GM04503 (cell line): ENCODE measurements around the gene MAP6.
A peak's percentile ranks its signal among the peaks of the same experiment; 100 is the strongest.
"Not testable (repeated sequence)": the region's sequence is repeated elsewhere in the genome, so short reads cannot be mapped to it uniquely, and the experiment has no call there.

Experiments
- DNase-seq: peaks from one replicate; pipeline ENCODE4 v3.0.0-alpha.2; 2012; ENCODE audit warnings: low read depth

MAP6 gene

DNA sequence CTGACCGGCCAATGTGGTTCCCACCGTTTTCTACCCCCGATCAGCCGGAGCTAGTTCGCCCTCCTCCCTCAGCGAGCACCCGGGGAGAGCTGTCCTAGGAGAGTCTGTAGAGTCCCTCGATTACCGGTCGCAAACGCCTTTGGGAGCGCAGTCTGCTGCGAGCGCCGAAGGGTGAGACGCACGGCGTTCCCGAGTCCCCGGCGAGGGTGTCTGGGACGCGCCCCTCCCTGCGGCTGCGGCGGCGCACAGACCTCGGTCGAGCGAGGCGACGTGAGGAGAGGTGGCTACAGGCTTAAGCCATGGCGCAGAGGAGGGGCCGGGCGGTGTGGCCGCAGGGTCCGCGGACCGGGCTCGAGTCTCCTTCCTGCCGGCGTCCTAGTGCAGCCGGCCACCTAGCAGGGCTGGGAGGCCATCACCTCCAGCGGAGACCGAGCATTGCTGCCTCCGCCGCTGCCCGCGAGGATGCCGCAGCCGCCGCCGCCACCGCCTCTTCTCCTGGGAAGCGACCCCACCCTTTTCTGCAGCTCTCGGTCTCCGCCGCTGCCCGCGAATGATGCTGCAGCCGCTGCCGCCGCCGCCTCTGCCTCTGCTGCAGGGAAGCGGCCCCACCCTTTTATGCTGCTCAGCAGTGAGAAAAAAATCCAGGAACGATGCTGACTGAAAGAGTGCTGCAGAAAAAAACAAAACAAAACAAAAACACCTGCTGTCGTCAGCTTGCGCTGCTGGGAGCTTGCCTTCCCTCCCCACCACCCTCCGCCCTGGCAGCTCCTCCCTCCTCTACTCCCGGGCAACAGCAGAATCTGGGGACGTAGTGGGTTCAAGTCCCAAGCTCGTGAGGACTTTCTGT lies at the start of gene MAP6:
Gene MAP6, minus strand, starts transcription at position 588 of the 847 bp plus-strand sequence. CDS start 669 bp downstream, outside the sequence.
- DNase-seq: no peak

DNA sequence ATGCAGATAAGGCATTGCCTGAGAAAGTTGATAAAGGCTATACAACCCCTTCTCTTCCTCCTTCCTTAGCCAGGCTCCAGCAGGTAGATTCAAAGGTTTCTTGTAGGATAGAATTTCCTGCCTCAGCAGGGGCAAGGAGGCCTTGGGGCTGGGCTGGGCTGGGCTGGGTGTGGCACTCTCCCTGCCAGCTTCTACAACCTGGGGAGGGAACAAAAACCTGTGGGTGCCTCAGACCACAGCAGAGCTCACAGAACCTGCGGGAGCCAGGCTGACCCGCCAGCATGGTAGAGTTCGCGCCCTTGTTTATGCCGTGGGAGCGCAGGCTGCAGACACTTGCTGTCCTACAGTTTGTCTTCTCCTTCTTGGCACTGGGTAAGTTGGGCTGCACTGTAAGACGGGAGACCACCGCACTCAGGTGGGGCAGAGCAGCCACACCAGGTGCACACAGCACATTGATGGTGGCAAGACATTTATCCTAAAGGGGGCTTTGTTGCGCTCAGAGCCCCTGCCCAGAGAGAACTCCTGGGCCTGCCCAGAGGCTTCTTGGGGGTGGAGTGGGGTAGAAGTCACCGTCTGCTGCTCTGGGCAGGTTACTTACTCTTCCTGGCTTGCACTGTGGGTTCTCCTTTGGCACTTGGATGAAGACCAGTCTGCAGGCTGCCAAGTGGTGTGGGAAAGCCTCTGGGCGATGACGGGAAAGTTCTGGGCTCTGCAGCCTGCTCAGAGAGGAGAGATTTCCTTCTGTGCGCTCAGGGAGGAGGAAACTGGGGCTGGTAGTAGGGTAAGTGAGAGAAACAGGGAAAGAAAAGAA lies 49.0 kb upstream of the MAP6 start, which contains the start of gene MOGAT2:
Gene MOGAT2, plus strand, starts transcription at position 231 of the 811 bp plus-strand sequence. Its CDS starts 51 bp downstream, at position 282.
- DNase-seq: no peak

DNA sequence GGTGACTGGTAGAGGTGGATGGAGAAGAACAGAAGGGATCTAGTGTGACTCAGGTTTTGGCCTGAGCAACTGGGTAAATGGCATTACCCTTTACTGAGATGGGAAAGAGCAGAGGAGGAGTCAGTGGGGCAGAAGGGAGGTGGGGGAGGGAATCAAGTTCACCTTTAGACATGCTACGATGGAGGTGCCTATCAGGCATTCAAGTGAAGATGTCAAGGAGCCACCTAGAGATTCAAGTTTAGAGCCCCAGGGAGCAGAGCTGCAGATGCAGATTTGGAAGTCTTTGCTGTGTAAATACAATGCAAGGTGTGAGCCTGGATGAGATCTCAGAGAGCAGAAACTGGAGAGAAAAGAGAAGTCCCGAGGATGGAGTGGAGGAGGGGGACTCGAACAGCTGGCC lies 47.8 kb upstream of the MAP6 start:
- no peak for DNase-seq

DNA sequence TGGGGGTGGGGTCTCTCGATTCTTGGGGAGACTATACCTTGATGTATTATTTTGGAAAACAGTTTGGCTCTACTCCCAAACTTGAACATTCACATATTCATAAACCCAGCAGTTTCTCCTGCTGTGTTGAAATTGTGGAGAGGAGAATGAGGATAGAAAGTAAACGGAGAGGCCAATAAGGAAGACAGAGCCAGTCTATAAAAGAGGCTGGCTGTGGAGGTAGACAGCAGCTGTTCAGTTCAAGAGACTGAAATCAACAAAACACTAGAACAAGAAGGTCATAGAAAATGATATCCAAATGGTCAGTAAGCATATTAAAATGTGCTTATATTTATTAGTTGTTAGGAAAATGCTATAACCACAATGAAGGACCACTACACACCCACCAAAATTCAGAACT lies 46.9 kb upstream of the MAP6 start:
- DNase-seq: no peak

DNA sequence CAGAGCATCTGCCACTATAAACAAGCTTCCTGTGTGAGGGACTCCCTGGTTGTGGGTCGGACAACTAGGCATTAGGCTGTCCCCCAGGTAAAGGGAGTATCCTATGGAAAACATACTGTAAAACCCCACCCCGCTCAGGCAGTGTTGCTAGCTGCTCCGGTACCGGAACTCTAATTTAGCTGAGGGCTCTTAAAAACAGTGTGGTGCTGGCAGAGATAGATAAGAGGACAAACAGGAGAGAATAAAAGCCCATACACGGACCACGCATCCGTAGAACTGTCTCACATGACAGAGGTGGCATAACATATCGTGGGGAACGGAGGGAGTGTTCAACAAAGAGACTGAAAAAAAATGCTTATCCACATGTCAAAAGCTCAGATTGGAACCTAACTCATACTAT lies 45.4 kb upstream of the MAP6 start:
- no peak for DNase-seq

DNA sequence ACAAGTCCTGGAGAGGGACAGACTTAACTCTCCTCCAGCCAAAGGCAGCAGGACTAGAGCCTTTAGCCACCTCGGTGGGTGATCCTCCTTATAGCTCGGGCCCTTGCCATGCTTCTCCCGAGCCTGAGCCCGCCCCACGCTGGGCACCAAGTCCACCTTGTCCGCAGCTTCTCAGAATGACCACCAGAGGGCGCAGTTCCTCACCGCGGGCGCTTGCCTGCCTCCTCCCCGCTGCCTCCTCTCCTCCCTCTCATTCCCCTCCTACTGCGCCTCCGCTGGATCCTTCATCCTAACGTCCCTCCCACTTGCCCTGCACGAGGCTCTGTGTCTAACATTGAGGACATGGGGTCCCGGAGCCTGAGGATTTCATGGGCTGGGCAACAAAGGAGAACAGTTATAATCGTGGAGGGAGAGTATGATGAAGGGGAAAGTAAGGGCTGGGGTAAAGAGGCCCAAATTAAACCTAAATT lies 37.5 kb upstream of the MAP6 start:
- DNase-seq: peak; percentile 10

DNA sequence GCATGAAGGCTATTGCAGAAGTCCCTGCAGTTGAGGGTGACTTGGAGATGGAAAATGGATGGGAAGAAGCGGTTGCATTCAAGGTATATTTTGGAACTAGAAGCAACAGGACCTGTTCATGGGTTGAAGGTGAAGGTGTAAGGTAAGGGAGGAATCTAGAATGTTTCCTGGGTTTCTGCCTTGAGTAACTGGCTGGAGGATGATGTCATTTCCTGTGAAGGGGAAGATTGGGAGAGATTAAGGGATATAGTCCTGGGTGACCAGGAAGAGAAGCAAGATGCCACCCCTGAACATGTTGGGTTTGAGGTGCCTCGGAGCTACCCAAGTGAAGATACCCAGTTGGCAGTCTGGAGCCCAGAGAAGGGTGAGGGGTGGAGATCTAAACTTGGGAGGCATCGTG lies 36.7 kb upstream of the MAP6 start:
- DNase-seq: no peak

DNA sequence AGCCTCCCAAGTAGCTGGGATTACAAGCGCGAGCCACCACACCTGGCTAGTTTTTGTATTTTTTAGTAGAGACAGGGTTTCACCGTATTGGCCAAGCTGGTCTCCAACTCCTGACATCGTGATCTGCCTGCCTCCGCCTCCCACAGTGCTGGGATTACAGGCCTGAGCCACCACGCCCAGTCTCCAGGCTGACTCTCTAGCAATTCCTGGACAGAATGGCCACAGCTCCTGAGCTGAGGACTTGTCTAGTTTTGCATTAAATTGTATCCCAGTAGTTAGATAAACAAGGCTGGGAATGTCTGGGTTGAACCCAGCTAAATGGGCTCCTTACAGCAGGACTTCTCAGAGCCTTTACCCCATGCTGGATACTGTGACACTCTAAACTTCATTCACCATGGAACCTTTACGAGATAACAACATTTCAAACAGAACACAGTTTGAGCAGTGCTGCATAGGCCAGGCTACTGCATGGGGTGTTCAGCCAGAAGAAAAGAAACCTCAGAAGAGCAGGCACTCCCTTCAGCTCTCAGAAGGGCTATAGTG lies 34.9 kb upstream of the MAP6 start:
- no peak for DNase-seq

DNA sequence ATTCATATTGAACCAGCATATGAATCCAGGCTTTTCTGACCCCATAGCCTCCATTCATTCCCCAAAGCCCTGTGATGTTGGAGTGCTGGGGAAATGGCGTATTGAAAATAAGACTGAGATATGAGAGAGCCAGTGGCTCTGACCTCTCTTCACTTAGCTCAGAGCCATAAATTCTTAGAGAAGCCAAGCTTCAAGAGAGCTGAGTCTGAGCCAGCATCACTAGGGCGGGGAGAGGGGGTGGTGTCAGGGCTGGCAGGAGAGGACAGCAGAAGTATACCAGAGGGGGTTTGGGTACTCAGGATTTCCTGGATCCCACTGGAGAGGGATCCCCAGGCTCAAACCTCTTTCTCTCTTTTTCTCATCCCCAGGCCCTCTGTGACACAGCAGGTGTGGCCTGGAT lies 32.1 kb upstream of the MAP6 start:
- no peak for DNase-seq

DNA sequence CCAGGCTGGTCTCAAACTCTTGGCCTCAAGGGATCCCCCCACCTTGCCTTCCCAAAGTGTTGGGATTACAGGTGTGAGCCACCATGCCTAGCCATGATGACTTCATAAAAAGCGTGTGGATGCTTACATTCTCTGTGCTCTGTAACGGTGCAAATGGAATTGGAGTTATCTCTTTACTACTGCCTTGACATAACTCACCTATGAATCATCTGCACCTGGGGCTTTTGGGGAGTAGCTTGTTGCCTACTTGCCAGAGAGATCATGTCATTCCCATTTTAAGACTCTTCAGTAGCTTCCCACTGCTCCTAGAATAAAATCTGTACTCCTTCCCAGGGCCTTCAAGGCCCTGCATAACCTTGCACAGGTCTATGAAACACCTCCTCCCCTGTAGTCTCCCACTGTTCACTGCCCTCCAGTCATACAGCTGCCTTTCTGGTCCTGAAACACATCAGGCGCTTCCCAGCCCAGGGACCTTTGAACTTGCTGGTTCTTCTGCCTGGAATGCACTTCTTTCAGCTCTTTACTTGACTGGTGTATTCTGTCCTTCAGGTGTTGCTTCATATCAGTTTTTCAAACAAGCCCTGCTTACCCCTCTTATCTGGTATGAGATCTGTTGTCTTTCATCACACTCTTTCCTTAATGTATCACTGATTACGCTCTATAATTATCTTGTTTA lies 29.2 kb upstream of the MAP6 start:
- no peak for DNase-seq

DNA sequence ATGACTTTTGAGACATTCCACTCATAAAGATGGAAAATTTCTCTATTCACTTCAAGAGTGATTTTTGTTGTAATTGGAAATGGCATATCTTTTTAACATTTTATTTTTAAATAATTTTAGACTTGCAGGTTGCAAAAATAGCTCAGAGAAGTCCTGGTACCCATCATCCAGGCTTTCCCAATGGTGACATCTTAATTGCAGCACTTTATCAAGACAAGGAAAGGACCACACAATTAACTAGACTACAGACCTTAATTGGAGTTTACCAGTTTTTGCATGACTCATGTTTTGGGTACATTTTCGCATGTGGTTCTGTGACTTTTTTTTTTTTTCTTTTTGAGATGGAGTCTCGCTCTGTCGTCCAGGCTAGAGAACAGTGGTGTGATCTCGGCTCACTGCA lies 23.0 kb upstream of the MAP6 start:
- no peak for DNase-seq

DNA sequence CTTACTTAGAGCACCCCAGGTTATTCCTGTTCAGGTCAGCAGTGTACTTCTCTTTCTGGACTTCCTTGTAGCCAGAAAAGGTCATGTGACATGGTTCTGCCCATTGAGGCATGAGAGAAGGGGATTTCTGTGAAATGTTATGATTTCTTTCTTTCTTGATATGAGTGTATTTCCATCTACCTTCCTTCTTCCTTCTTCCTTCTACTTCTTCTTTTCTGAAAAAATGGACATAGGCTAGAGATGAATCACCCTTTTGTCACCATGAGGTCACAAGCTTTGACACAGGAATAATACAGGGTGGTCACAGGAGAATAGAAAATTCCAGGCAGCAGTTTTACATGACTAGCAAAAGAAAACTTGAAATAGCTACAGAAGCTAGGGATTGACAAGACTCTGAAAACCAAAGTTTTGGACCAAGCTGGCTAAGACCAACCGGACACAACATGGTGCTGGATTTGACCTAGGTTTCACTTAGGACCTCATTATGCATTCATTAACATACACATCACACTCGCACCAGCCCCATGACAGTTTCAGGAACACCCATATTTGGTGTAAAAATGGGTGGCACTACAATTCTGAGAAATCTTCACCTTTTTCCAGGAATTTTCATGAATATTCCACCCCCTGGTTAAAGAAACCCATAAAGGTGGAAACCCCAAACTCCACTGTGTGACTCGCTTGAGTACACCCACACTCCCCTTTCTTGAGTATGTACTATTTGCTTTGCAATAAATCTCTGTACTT lies 21.2 kb upstream of the MAP6 start:
- DNase-seq: no peak

DNA sequence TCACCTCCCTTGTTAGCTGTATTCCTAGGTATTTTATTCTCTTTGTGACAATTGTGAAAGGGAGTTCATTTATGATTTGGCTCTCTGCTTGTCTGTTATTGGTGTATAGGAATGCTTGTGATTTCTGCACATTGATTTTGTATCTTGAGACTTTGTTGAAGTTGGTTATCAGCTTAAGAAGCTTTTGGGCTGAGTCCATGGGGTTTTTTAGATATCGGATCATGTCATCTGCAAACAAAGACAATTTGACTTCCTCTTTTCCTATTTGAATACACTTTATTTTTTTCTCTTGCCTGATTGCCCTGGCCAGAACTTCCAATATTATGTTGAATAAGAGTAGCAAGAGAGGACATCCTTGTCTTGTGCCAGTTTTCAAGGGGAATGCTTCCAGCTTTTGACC lies 15.0 kb upstream of the MAP6 start:
- DNase-seq: not testable (repeated sequence)

DNA sequence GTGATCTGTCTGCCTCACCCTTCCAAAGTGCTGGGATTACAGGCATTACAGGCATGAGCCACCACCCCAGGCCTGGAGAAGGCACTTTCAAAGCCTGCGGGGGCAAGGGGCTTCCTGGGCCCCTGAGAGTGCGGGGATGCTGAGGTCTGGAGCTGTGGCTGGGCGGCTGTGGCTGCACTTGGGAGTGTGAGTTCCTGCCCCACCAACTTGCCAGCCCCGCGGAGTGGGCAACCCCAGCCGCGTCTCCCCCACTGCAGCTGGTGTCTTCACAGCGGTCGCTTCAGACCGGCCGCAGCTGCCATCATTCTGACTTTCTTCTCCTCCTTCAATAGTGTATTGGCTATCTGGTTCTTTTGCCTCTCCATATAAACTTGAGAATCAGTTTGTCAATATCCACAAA lies 10.7 kb upstream of the MAP6 start:
- DNase-seq: no peak

DNA sequence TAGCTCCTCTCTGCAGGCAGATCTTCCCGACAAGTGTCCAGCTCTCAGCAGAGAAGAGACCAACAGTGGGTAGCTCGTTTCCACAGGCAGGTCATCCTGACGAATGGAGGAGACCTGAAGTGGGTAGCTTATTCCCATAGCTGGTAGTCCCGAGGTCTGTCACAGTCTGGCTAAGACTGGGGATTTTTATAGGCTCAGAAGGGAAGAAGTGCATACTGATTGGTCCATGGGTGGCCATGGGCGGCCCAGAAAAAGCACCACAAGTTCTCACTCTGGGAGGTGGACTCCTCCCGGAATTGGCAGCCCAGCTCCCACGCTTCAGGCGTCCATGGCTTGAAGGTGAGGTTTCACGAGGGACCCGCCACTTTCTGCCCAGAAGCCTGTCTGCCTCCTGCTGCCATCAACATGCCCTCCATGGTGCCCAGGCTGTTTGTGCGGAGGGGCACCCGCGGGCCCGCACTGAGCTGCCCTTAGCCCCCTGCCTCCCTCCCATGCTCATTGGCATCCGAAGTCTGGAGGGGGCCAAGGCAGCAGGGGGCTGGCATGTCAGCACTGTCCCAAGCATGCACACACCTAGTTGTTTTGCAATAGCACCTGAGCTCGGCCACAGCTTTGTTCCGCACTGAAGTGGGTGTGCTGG lies 9.9 kb upstream of the MAP6 start:
- no peak for DNase-seq

DNA sequence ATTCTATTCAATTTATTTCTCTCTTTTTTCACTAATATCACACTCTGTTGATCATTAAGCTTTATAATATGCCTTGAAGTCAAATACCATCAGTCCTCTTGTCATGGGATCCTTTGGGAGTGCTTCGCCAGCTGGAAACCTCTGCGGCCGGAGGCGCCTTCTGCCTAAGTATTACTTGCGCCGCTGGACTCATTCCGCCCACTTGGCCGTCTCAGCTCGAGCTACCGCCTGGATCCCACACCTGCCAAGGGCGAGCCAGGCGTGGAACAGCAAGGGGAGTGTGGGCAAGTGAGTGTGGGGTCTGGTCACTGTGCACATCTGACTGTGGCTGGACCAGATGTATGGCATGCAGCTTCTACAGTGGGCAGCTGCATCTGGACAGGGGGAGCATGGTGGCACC lies 9.1 kb upstream of the MAP6 start:
- no peak for DNase-seq

DNA sequence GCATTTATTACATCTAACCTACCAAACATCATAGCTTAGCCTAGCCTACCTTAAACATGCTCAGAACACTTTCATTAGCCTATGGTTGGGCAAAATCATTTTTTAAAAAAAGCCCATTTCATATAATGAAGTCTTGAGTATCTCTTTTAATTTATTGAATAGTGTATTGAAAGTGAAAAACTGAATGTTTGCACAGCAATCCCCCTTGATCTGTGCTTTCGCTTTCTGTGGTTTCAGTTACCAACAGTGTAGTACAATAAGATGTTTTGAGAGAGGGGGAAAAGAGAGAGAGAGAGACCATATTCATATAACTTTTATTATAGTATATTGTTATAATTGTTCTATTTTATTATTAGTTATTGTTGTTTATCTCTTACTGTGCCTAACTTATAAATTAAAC lies 8.4 kb upstream of the MAP6 start:
- DNase-seq: no peak

DNA sequence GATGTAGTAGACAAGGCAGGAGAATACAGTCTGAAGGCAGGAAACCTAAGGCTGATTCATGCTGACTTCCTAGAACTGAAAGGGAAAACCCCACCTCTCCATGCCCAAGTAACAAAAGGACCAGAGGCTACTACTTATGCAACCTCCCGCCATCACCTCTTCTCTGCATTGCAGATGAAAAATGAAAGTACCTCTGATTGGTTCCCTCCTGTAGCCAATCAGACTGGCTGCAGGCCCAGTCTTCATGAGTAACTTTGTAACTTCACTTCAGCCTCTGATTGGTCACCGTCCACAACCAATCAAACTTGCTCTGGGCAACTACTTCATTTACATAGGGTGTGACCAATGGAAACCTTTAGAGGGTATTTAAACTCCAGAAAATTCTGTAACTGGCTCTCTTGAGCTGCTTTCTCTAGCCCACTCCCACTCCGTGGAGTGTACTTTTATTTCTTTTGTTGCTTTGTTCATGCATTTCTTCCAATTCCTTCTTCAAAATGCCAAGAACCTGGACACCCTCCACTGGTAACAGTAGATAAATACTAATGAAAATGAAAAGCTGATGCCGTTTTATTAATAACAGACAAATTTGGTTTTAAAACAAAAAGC lies 5.2 kb upstream of the MAP6 start:
- DNase-seq: no peak

DNA sequence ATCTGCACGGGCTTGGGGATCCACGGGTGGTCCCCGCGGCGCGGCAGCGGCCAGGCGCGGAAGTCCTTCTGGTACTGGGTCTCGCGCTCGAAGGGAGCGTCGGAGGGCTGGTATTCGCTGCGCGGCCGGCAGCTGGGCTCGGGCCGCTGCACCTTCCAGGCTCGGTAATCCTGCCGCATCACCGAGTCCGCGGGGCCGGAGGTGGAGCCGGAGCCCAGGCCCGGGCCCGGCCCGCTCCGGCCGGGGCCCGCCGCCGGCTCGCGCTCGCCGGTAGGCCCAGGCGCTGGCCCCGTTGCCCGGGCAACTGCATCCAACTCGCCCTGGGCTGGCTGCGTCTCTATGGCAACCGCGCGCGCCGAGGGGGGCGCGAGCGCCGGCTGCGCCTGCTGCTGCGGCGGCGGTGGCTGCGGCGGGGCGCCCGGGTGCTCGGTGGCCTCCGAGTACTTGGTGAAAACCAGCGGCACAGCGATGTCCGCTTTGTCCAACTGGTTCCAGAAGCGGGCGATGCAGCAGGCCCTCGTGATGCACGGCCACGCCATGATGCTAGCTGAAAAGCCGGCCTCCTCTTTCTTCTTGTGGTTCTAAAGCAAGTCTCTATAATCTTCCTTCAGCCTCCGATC lies 897 bp downstream of the MAP6 start:
- no peak for DNase-seq

DNA sequence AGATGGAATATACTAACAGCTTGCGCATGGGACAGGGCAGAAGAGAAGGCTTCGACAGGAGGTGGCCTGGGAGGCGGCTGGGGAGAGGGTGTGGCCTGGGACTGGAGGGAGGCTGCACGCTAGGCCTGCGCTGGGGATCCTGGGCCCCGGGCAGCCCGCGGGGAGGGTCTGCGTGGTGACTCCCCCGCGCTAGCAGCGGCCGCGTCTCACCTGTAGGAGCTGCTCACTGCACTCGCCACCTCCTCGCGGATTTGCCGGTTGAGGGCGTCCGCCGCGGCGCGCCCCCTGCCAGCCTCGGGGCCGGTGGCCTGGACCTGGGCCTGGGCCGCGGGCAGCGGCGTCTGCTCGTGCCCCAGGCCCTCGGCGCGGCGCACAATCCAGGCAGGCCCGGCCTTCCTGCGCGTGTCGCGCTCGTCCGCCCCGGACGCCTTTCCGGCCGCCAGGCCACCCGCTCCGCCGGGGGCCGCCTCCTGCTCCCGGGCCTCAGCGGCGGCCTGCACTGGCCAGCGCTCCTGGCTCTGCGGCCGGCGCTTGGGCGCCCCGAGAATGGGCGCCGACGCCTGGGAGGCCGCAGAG lies 1.5 kb downstream of the MAP6 start:
- no peak for DNase-seq
